ENCODE data around the gene LGALS3BP. TPM values are rescaled to one million over a fixed set of nuclear protein-coding genes. Genes with fewer than 3 reads are reported as not detected.
A peak's percentile ranks its signal among the peaks of the same experiment; 100 is the strongest.

The LGALS3BP gene
- total and polyA plus RNA-seq, 4 donors, result 66.0 to 224 (median 79.2) TPM

- TF ChIP-seq HNF4G (IDR thresholded peaks at IDR 0.05), result no peak
- no peak for TF ChIP-seq GABPA (IDR thresholded peaks at IDR 0.05 in 1 of 2, conservative IDR thresholded peaks at IDR 0.05 in 1 of 2)
- Histone ChIP-seq H3K9ac (ENCODE audit: low read depth in 1 of 2, low read length in 2 of 2) (no peak overlapping the region), H3K27ac (ENCODE audit: low read depth in 1 of 2, low read length in 2 of 2) (no peak overlapping the region), H3K4me3 (ENCODE audit: low read depth in 1 of 3, low read length in 3 of 3) (no peak overlapping the region), H3K27me3 (ENCODE audit: control insufficient read depth in 4 of 4, insufficient read depth in 4 of 4, low read length in 3 of 4) (peaks cover 0 to 5% (median 0%) of the 10 kb centered on the region in 4 donors), H3K4me1 (ENCODE audit: control insufficient read depth in 4 of 4, insufficient read depth in 4 of 4, low read length in 3 of 4) (peaks cover 0 to 4% (median 0%) of the 10 kb centered on the region in 4 donors), H3K36me3 (ENCODE audit: control insufficient read depth in 4 of 4, insufficient read depth in 3 of 4, low read depth in 1 of 4, low read length in 3 of 4) (no peaks in the 10 kb centered on the region), H3K9me3 (ENCODE audit: control insufficient read depth in 4 of 4, low read length in 3 of 4) (no peaks in the 10 kb centered on the region)
- WGBS, result 86% methylated on average over 3 of the region's 3 CpGs
- no peak for DNase-seq (ENCODE audit: low spot score)
Measured at GRCh38 chr17:79018370-79018695, 38.6 kb upstream of the LGALS3BP start.

GRCh38 chr17:79017546-79018369 lies 38.0 kb upstream of the LGALS3BP start:
- DNase-seq (ENCODE audit: low spot score), result no peak
- no peaks in the 10 kb centered on the region for H3K36me3 ChIP-seq (ENCODE audit: control insufficient read depth in 4 of 4, insufficient read depth in 3 of 4, low read depth in 1 of 4, low read length in 3 of 4)
- TF ChIP-seq NR2F2 (IDR thresholded peaks at IDR 0.05) (peak; percentile 26), JUND (IDR thresholded peaks at IDR 0.05) (no peak)
- H3K4me3 ChIP-seq (ENCODE audit: low read depth in 1 of 3, low read length in 3 of 3), result no peak overlapping the region
- peaks cover 0 to 4% (median 0%) of the 10 kb centered on the region in 4 donors for H3K4me1 ChIP-seq (ENCODE audit: control insufficient read depth in 4 of 4, insufficient read depth in 4 of 4, low read length in 3 of 4)
- no peak overlapping the region for H3K27ac ChIP-seq (ENCODE audit: low read depth in 1 of 2, low read length in 2 of 2)
- no peaks in the 10 kb centered on the region for H3K9me3 ChIP-seq (ENCODE audit: control insufficient read depth in 4 of 4, low read length in 3 of 4)
- H3K9ac ChIP-seq (ENCODE audit: low read depth in 1 of 2, low read length in 2 of 2), result no peak overlapping the region
- WGBS, result 61% methylated on average over 6 of the region's 6 CpGs
- peaks cover 0 to 5% (median 0%) of the 10 kb centered on the region in 4 donors for H3K27me3 ChIP-seq (ENCODE audit: control insufficient read depth in 4 of 4, insufficient read depth in 4 of 4, low read length in 3 of 4)

GRCh38 chr17:79014158-79014758 lies 34.5 kb upstream of the LGALS3BP start:
- peaks cover 0 to 6% (median 0%) of the 10 kb centered on the region in 4 donors for H3K4me1 ChIP-seq (ENCODE audit: control insufficient read depth in 4 of 4, insufficient read depth in 4 of 4, low read length in 3 of 4)
- no peaks in the 10 kb centered on the region for H3K9me3 ChIP-seq (ENCODE audit: control insufficient read depth in 4 of 4, low read length in 3 of 4)
- no peaks in the 10 kb centered on the region for H3K27me3 ChIP-seq (ENCODE audit: control insufficient read depth in 4 of 4, insufficient read depth in 4 of 4, low read length in 3 of 4)
- DNase-seq (ENCODE audit: low spot score), result no peak
- TF ChIP-seq FOXA1 (IDR thresholded peaks at IDR 0.05), result no peak
- TF ChIP-seq JUND (IDR thresholded peaks at IDR 0.05), result no peak
- TF ChIP-seq TAF1 (conservative IDR thresholded peaks at IDR 0.05), result no peak
- TF ChIP-seq REST (IDR thresholded peaks at IDR 0.05), result no peak
- TF ChIP-seq EGR1 (IDR thresholded peaks at IDR 0.05; ENCODE audit: low read depth in 2 of 2), result no peak
- TF ChIP-seq HNF4A (conservative IDR thresholded peaks at IDR 0.05), result no peak
- TF ChIP-seq YY1 (IDR thresholded peaks at IDR 0.05), result no peak
- TF ChIP-seq GABPA (IDR thresholded peaks at IDR 0.05 in 1 of 2, conservative IDR thresholded peaks at IDR 0.05 in 1 of 2), result no peak
- TF ChIP-seq RAD21 (IDR thresholded peaks at IDR 0.05), result no peak
- no peak for TF ChIP-seq SP1 (IDR thresholded peaks at IDR 0.05)
- TF ChIP-seq RXRA (IDR thresholded peaks at IDR 0.05), result no peak
- H3K4me3 ChIP-seq (ENCODE audit: low read depth in 1 of 3, low read length in 3 of 3), result no peak overlapping the region
- H3K27ac ChIP-seq (ENCODE audit: low read depth in 1 of 2, low read length in 2 of 2), result no peak overlapping the region
- H3K9ac ChIP-seq (ENCODE audit: low read depth in 1 of 2, low read length in 2 of 2), result no peak overlapping the region
- WGBS, result 75% methylated on average over 2 of the region's 2 CpGs
- no peaks in the 10 kb centered on the region for H3K36me3 ChIP-seq (ENCODE audit: control insufficient read depth in 4 of 4, insufficient read depth in 3 of 4, low read depth in 1 of 4, low read length in 3 of 4)
